Smooth muscle cell of the umbilical artery (primary cell): ENCODE data around the gene CADM3. TPM values are rescaled to one million over a fixed set of nuclear protein-coding genes. Genes with fewer than 3 reads are reported as not detected.

ENCODE experiments used
- total RNA-seq: library from RNA; depleted of rRNA; stranded (reverse); fragments of >200 nt; gene quantifications from 2 replicates; pipeline ENCODE4 v1.2.3, GENCODE V29; 2014

CADM3 gene, protein sequence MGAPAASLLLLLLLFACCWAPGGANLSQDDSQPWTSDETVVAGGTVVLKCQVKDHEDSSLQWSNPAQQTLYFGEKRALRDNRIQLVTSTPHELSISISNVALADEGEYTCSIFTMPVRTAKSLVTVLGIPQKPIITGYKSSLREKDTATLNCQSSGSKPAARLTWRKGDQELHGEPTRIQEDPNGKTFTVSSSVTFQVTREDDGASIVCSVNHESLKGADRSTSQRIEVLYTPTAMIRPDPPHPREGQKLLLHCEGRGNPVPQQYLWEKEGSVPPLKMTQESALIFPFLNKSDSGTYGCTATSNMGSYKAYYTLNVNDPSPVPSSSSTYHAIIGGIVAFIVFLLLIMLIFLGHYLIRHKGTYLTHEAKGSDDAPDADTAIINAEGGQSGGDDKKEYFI
- 0.09 and 0.30 TPM in 2 replicates for total RNA-seq

GRCh38 chr1:159171254-159171687 lies at the start of gene CADM3:
CADM3 (plus strand) TSS chr1:159171615; CDS start chr1:159171766, 151 bp downstream.

GRCh38 chr1:159204161-159205141 lies 33.0 kb downstream of the CADM3 start, which contains the start of gene ACKR1:
ACKR1 (plus strand) TSS chr1:159204875; CDS start chr1:159204960, 85 bp downstream.

Other genes with a start within 250 kb of the CADM3 start
- gene PYHIN1, start 240.1 kb upstream of the CADM3 start, total RNA-seq: not detected in 2 replicates
- 28.5 and 58.4 TPM in 2 replicates for gene IFI16, start 161.7 kb upstream of the CADM3 start, total RNA-seq
- under 0.01 and 0.46 TPM in 2 replicates for gene AIM2, start 94.8 kb upstream of the CADM3 start, total RNA-seq
- not detected in 2 replicates for gene ACKR1, start 33.3 kb downstream of the CADM3 start, total RNA-seq
- not detected in 2 replicates for gene FCER1A, start 130.7 kb downstream of the CADM3 start, total RNA-seq